ENCODE measurements around the gene TM2D1.
"Not testable (repeated sequence)": the region's sequence is repeated elsewhere in the genome, so short reads cannot be mapped to it uniquely, and the experiment has no call there.

The TM2D1 gene

GRCh38 chr1:61724813-61725694 is at the start of gene TM2D1:
TM2D1 (minus strand) TSS chr1:61725141; CDS start chr1:61725120, 21 bp downstream.
- peak; percentile 90 for DNase-seq (ENCODE audit: low spot score)

DNA sequence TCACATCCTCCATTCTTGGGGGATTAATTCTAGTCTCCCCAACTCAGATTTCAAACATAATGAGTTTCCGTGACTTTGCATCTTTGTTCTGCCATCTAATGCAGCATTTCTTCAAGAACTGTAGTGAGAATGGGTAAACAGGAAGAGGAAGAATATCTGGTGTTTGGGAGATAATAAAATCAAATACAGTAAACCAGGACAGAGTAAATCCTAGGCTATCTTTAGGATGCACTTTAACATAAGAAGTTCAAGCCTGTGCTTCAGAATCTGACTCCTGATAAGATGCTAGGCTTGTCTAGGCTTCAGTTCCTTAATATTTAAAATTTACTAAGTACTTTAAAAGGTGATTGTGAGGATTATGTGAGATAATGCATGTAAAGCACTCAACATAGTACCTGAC is 45.2 kb upstream of the TM2D1 start:
- no peak for DNase-seq (ENCODE audit: low spot score)

- DNase-seq (ENCODE audit: low spot score), result no peak
Measured at GRCh38 chr1:61757950-61758349, 33.0 kb upstream of the TM2D1 start.

- no peak for DNase-seq (ENCODE audit: low spot score)
Measured at GRCh38 chr1:61756773-61757172, 31.8 kb upstream of the TM2D1 start.

DNA sequence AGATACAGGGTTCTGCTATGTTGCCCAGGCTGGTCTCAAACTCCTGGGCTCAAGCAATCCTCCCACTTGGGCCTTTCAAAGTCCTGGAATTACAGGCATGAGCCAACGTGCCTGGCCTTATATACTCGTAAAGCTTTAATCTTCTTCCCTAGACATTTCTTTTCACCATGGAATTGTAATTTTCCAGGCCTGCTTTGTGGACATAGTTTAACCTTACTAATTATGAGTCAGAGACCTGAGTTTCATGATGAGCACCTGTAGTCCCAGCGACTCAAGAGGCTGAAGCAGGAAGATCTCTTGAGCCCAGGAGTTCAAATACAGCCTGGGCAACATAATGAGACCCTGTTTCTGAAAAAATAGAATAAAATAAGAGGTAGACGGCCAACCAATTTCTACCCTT is 29.6 kb upstream of the TM2D1 start:
- no peak for DNase-seq (ENCODE audit: low spot score)

DNA sequence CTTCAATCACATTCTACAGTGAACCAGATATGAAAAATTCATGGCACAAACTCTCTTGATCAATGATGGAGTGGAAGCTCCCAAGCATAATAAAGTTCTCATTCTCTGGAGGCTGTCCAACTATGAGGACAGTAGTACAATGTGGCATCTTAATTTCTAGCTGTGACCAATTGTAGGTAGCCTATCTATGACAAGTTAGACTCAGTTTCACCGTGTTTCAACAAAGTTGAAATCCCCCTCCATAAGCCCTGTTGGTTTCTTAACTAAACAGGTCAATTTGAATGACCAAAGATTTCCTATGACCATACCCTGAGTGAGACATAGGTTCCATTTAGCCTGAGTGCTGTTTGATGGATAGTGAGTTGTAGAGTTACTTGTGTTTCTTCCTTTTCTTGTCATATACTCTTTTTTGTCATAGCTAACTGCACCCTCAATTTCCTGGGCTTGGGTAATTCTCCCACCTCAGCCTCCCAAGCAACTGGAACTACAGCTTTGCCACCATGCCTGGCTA is 29.1 kb upstream of the TM2D1 start:
- no peak for DNase-seq (ENCODE audit: low spot score)

DNA sequence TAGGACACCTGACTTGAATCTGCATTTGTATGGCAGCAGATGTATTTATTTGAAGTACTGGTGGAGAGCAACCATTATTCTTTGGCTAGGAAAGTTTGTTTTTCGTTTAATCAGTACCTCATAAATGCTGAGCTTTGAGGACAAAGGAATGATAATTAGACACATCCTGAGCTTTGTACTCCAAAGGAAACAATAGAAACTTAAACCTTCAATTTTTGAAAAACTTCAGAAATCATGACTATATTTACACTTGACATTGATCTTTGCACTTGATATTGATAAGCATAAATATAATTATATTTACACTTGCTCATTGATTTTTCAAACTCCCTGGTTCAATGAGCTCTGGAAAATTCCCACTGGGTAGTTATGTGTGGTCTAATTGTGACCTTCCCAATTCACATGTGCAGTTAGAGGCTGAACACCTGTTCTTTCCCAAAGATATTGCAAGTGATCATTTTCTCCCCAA is 28.0 kb upstream of the TM2D1 start:
- DNase-seq (ENCODE audit: low spot score), result no peak

DNA sequence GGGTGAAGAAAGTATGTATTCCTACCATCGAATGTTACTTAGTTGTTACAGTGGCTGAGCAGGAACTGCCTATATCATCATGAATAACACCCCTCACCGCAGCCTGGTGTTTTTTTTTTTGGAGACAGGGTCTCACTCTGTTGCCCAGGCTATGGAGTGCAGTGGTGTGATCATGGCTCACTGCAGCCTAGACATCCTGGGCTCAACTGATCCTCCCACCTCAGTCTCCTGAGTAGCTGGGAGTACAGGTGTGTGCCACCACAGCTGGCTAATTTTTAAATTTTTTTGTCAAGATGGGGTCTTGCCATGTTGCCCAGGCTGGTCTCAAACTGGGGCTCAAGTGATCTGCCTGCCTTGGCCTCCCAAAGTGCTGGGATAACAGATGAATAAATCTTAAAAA is 24.6 kb upstream of the TM2D1 start:
- DNase-seq (ENCODE audit: low spot score), result no peak

GRCh38 chr1:61748566-61748965 is 23.6 kb upstream of the TM2D1 start:
- no peak for DNase-seq (ENCODE audit: low spot score)

GRCh38 chr1:61746813-61747212 is 21.9 kb upstream of the TM2D1 start:
- peak; percentile 20 for DNase-seq (ENCODE audit: low spot score)

DNA sequence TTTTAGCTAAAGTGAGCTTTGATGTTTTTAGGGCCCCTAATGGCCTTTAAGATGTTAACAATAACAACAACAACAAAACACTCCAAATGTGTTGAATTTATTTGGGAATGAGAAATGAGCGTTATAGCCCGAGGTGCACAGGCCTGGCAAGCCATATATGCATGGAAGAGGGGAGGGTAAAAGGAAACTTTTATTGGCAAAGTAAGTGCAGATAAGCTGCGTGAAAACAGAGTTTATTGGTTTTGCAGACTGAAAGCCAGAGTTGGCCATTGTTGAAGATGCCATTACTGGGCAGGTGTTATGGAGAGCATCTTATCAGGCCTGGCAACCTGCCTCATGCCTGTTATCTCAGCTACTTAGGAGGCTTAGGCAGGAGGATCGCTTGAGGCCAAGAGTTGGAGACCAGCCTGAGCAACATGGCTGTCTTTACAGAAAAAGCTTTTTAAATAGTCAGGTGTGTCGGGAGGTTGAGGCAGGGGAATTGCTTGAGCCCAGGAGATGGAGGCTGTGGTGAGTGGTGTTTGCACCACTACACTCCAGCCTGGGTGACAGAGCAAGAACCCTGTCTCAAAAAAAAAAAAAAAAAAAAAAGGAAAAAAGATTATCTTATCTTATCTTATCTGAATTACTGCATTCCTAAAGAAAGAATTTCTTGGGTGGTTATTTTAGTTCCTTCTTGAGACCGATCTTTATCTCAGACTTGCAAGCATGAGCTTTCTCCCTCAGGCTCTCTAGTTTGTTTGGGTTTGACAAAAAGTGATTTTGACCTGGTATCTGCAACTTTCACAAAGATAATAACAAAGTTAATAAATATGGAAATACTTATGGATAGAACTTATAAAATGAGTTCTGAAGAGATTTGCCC is 19.0 kb upstream of the TM2D1 start:
- DNase-seq (ENCODE audit: low spot score), result no peak

DNA sequence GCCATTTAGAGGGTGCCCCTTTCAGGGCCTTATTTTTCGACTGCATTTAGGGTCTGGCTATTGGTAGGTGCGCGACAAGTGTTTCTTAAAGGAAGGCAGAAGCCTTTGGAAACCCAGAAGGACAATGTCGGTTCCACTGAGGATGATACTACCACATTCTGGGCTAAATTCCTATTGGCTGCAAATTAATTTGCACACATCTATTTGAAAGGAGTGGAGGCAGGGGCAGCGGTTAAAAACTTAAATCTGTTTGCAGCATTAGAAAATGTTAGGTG is 18.4 kb upstream of the TM2D1 start:
- no peak for DNase-seq (ENCODE audit: low spot score)

DNA sequence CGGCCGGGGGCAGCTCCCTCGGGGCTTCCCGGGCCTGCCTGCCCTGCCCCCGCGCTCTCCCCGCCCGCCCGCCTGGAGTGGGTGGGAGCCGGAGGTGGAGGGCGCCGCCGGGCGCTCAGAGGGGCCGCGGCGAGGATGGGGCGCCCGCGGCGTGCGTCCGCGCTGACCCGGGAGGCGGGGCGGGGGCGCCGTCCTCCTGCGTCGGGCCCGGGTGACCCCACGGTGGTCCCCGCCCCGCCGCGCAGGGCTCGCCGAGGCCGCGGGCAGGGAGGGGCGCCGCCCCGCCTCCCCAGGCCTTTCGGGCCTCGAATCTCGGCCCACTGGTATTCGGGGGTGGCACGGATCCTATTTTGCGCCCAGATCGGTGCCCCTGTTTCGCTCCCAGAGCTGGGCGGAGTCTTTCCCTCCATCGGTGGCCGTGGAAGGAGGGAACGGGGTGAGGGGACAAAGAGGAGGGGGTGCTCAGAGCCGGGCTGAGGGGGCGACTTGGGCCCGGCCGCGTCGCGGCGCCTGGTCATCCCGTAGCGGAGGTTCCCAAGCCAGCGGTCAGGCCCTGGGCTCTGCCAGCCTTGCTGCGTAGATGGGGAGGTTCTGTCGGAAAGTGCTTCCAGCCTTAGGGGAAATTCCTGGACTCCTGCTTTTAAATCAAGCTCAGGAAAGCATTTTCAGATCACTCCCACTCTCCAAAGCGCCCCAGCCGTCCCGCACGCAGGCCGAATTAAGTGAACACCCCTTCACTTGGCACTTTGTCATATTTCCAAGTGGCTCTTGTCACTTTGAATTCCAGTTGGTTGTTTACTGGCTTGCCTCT is 17.9 kb upstream of the TM2D1 start:
- DNase-seq (ENCODE audit: low spot score), result no peak

DNA sequence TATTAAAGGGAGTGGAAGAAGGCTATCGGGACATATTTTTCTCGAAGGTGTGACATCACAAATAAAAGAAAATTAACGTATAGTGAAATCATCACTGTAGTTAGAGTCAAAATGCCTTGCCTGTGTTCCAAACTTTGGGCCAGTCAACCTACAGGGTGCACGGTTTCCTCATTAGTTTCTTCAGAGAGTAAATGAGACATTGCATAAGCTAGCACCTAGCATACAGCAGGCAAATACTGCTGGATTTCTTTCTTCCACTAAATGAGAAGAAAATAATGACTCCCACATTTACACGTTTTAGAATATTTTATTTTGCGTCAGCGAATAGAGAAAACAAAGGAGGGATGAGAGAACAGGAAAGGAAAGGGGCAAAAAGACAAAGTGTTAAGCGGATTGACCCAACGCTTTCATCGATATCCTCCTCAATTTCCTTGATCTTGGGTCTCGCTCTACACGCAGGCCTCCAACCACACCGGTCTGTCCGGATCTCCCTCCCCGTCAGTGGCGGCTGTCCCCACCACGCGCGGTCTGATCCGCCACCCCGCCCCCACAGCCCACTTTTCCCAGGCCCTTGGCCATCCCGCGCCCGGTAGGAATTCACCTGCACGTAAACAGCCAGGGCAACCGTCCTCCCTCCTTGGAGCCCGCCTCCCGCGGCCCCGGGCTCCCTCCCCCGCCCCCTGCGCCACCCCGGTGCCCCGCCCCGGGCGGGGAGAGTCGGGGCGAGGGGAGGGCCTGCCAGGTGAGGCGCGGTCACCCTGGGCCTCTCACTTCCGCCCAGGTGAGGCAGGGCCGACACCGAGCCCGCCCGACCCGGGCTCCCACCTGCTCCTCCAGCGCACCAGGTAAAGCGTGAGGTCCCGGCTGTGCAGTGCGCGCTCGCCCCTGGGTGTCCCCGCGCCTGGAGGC is 17.0 kb upstream of the TM2D1 start, which contains the start of gene PATJ:
PATJ (plus strand) TSS at position 770 of the 909 bp plus-strand sequence. CDS start 20,413 bp downstream, outside the sequence.
- DNase-seq (ENCODE audit: low spot score), result no peak

DNA sequence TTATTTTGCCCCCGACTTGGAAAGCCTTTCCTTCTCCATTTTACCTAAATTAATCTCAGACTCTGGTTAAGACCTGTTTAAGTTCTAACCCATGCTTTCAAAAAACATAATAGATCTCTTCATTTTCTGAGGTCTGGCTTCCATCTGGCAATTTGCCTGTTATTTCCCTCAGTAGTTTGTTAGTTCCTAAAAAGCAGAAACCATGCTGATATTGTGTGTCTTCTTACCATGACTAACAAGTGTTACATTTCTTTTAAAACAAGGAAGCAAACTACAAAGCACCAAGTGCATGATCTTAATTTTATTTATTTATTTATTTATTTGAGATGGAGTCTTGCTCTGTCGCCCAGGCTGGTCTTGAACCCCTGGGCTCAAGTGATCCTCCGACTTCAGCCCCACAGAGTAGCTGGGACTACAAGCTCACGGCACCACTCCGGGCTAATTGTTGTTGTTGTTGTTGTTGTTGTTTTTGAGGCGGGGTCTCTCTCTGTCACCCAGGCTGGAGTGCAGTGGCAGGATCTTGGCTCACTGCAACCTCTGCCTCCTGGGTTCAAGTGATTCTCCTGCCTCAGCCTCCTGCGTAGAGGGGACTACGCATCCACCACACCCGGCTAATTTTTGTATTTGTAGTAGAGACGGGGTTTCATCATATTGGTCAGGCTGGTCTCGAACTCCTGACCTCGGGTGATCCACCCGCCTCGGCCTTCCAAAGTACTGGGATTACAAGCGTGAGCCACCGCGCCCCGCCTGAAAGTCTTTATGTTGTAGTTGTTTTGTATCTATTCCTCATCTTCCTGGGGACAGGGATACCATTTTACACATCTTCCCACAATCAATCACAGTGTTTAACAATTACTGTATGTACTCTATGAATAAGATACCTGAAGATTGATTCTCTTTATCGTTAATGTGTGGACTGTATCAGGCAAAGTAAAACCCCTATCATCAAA is 16.1 kb upstream of the TM2D1 start:
- no peak for DNase-seq (ENCODE audit: low spot score)

DNA sequence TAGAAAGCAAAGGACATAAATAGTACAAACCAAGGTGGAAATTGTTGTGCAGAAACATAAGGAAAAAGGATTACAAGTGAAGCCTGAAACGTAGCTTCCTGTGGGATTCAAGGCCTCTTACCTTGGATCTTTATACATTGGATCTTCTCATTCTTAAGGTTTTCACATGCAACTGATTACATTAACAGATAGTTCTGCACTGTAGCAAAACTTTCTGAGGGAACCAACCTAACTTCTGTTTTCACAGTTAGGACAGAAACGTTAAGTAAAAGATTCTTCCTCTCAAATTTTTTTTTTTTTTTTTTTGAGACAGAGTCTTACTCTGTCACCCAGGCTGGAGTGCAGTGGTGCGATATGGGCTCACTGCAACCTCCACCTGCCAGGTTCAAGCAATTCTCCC is 7.8 kb upstream of the TM2D1 start:
- DNase-seq (ENCODE audit: low spot score), result no peak

GRCh38 chr1:61730679-61731078 is 5.7 kb upstream of the TM2D1 start:
- DNase-seq (ENCODE audit: low spot score), result not testable (repeated sequence)

- no peak for DNase-seq (ENCODE audit: low spot score)
Measured at GRCh38 chr1:61727544-61727943, 2.6 kb upstream of the TM2D1 start.

GRCh38 chr1:61724506-61724812 is 482 bp downstream of the TM2D1 start:
- peak; percentile 27 for DNase-seq (ENCODE audit: low spot score)

Measured in hematopoietic multipotent progenitor cell treated with erythropoietin and hydrocortisone succinate and interleukin-3 and kit ligand, for 15 days (in vitro differentiated cells).